Fibroblast of mammary gland (primary cell): ENCODE data around the gene GFI1.

Experiments
- DNase-seq: peaks from one replicate; pipeline ENCODE4 v3.0.0-alpha.2; 2010; ENCODE audit warnings: low read depth
- H3K4me3 ChIP-seq: 2 replicates; pipeline ENCODE4 v1.5.1; 2011; ENCODE audit warnings: low read depth, mild to moderate bottlenecking, low read length, moderate library complexity; ENCODE audit not compliant: control insufficient read depth
- CTCF ChIP-seq: conservative IDR thresholded peaks from 2 replicates; pipeline ENCODE4 v1.5.1; 2011; ENCODE audit warnings: low read depth, low read length, inconsistent platforms; ENCODE audit not compliant: control insufficient read depth, insufficient read depth

GFI1 gene

GRCh38 chr1:92502247-92502646 lies 15.5 kb upstream of the GFI1 start:
- peak; percentile 50 for DNase-seq
- no peak for TF ChIP-seq CTCF
- H3K4me3 ChIP-seq = no peak overlapping the region

- no peak for DNase-seq
- no peak overlapping the region for H3K4me3 ChIP-seq
- TF ChIP-seq CTCF = no peak
Measured at GRCh38 chr1:92500552-92500951, 13.8 kb upstream of the GFI1 start.

GRCh38 chr1:92495392-92496063 lies 8.8 kb upstream of the GFI1 start:
- TF ChIP-seq CTCF = no peak
- no peak overlapping the region for H3K4me3 ChIP-seq
- DNase-seq = no peak

GRCh38 chr1:92494485-92495141 lies 7.9 kb upstream of the GFI1 start:
- no peak for DNase-seq
- no peak overlapping the region for H3K4me3 ChIP-seq
- no peak for TF ChIP-seq CTCF

- no peak for TF ChIP-seq CTCF
- H3K4me3 ChIP-seq = no peak overlapping the region
- no peak for DNase-seq
Measured at GRCh38 chr1:92493139-92493538, 6.4 kb upstream of the GFI1 start.

GRCh38 chr1:92488832-92489231 lies 2.1 kb upstream of the GFI1 start:
- DNase-seq = no peak
- no peak overlapping the region for H3K4me3 ChIP-seq
- TF ChIP-seq CTCF = no peak
